Stimulated activated CD4-positive, alpha-beta T cell treated with anti-CD3 and anti-CD28 coated beads, Interleukin-4, amount 100 ng/mL, for 48 hours (primary cell): ENCODE data around the gene TNFRSF18.
"Not testable (repeated sequence)": the region's sequence is repeated elsewhere in the genome, so short reads cannot be mapped to it uniquely, and the experiment has no call there.

Experiments
- DNase-seq, 2 donors: peaks; one replicate each; pipeline ENCODE4 v3.0.0-alpha.2; 2020; ENCODE audit warnings: low read depth in 2 of 2

TNFRSF18 gene

GRCh38 chr1:1179346-1179982 is 26.9 kb downstream of the TNFRSF18 start:
- no peak for DNase-seq

- DNase-seq, result no peak
These were observed 27.5 kb downstream of the TNFRSF18 start for GRCh38 chr1:1178794-1179331.

- no peak for DNase-seq
These were observed 28.8 kb downstream of the TNFRSF18 start for GRCh38 chr1:1177452-1178206.

- no peak for DNase-seq
These were observed 29.5 kb downstream of the TNFRSF18 start for GRCh38 chr1:1176931-1177330.

- not testable (repeated sequence) for DNase-seq
These were observed 30.2 kb downstream of the TNFRSF18 start for GRCh38 chr1:1176063-1176761.

GRCh38 chr1:1175221-1176062 is 30.9 kb downstream of the TNFRSF18 start:
- DNase-seq, result no peak

- no peak for DNase-seq
These were observed 32.5 kb downstream of the TNFRSF18 start, which contains the start of gene TTLL10 for GRCh38 chr1:1173793-1174415. Gene TTLL10, plus strand, starts transcription at chr1:1173880. Its CDS starts 5,336 bp downstream, at chr1:1179216.

GRCh38 chr1:1173061-1173792 is 33.2 kb downstream of the TNFRSF18 start:
- DNase-seq, result no peak

GRCh38 chr1:1171546-1172340 is 34.6 kb downstream of the TNFRSF18 start:
- DNase-seq, result no peak

GRCh38 chr1:1171161-1171545 is 35.2 kb downstream of the TNFRSF18 start:
- no peak for DNase-seq

- DNase-seq, result no peak
These were observed 35.9 kb downstream of the TNFRSF18 start for GRCh38 chr1:1170215-1171091.

GRCh38 chr1:1169429-1170214 is 36.8 kb downstream of the TNFRSF18 start:
- DNase-seq, result no peak

- no peak for DNase-seq
These were observed 37.7 kb downstream of the TNFRSF18 start for GRCh38 chr1:1168451-1169411.

- no peak for DNase-seq
These were observed 38.4 kb downstream of the TNFRSF18 start for GRCh38 chr1:1167841-1168450.

- no peak for DNase-seq
These were observed 39.0 kb downstream of the TNFRSF18 start for GRCh38 chr1:1167398-1167821.
